Nephron (organoid): ENCODE data around the gene CEMIP.

Source experiments
- H3K27ac Mint-ChIP-seq, 3 experiments: 2 replicates each; pipeline ENCODE4 v1.8.0; 2020; ENCODE audit warnings: mixed read lengths in 3 of 3, mild to moderate bottlenecking in 2 of 3, moderate library complexity in 1 of 3
- H3K27me3 Mint-ChIP-seq: 2 replicates; pipeline ENCODE4 v1.8.0; 2021; ENCODE audit warnings: low read depth, mild to moderate bottlenecking, moderate library complexity, mixed read lengths
- H3K36me3 Mint-ChIP-seq: 2 replicates; pipeline ENCODE4 v1.8.0; 2020; ENCODE audit warnings: low read depth, mixed read lengths
- H3K4me1 Mint-ChIP-seq: 2 replicates; pipeline ENCODE4 v1.8.0; 2020; ENCODE audit warnings: mixed read lengths
- H3K4me3 Mint-ChIP-seq, 3 experiments: 2 replicates each; pipeline ENCODE4 v1.8.0; 2020; ENCODE audit warnings: mild to moderate bottlenecking in 3 of 3, mixed read lengths in 3 of 3, moderate library complexity in 2 of 3
- H3K9me3 Mint-ChIP-seq: 2 replicates; pipeline ENCODE4 v1.8.0; 2020; ENCODE audit warnings: mixed read lengths
- TF ChIP-seq, protein P1 (sequence below), 3 experiments: fragments of 200-600 bp; sonication (generic); IDR thresholded peaks; one replicate each; pipeline ENCODE4 v1.5.0; 2021; ENCODE audit warnings: antibody characterized with exemption in 3 of 3; ENCODE audit not compliant: unreplicated experiment in 3 of 3

CEMIP gene

DNA sequence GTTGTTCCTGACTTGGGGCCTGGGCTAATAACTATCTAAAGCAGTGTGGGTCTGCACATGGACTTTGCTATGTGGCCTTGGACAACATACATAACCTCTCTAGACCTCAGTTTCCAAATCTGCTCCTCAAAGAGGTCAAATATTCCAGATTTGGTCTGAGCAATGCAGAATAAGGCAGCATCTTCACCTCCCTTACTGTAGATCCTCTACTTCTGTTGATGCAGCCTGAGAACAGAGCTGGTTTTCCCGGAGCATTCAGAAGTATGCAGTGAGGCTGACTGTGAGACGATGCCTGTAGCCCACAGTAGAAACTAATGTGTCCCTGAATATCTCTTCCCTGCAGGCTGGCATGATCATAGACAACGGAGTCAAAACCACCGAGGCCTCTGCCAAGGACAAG is 145.1 kb downstream of the CEMIP start:
- no peaks in the 10 kb centered on the region for H3K4me1 Mint-ChIP-seq
- TF ChIP-seq, protein P1, sequence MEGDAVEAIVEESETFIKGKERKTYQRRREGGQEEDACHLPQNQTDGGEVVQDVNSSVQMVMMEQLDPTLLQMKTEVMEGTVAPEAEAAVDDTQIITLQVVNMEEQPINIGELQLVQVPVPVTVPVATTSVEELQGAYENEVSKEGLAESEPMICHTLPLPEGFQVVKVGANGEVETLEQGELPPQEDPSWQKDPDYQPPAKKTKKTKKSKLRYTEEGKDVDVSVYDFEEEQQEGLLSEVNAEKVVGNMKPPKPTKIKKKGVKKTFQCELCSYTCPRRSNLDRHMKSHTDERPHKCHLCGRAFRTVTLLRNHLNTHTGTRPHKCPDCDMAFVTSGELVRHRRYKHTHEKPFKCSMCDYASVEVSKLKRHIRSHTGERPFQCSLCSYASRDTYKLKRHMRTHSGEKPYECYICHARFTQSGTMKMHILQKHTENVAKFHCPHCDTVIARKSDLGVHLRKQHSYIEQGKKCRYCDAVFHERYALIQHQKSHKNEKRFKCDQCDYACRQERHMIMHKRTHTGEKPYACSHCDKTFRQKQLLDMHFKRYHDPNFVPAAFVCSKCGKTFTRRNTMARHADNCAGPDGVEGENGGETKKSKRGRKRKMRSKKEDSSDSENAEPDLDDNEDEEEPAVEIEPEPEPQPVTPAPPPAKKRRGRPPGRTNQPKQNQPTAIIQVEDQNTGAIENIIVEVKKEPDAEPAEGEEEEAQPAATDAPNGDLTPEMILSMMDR (IDR thresholded peaks at IDR 0.05; ENCODE audit: unreplicated experiment in 3 of 3): no peak
- H3K4me3 Mint-ChIP-seq: no peak overlapping the region
- H3K27me3 Mint-ChIP-seq: no peaks in the 10 kb centered on the region
- H3K27ac Mint-ChIP-seq: no peak overlapping the region
- H3K9me3 Mint-ChIP-seq: no peaks in the 10 kb centered on the region
- H3K36me3 Mint-ChIP-seq: peaks cover under 1% of the 10 kb centered on the region

DNA sequence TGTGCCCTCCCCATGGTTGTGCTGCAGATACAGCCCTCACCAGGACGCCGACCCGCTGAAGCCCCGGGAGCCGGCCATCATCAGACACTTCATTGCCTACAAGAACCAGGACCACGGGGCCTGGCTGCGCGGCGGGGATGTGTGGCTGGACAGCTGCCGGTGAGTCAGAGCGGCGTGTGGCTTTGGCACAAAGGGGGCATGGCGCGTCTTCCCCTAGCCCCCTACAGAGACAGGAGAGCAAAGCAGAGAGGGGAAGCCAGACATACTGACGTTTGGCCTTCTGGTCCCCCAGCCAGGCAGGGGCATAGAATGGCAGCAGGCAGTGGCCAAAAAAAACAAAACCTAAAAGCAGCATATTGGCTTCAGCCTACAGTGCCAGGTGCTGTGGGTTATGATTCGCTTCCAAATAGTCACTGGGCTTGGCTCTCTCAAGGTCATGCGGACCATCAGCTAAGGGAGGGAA is 146.5 kb downstream of the CEMIP start:
- Mint-ChIP-seq H3K4me3 (no peak overlapping the region), H3K4me1 (no peaks in the 10 kb centered on the region), H3K27ac (no peak overlapping the region), H3K27me3 (no peaks in the 10 kb centered on the region), H3K36me3 (peaks cover 5% of the 10 kb centered on the region), H3K9me3 (no peaks in the 10 kb centered on the region)
- TF ChIP-seq, protein P1 (IDR thresholded peaks at IDR 0.05; ENCODE audit: unreplicated experiment in 3 of 3): no peak

GRCh38 chr15:80926126-80926525 is 147.0 kb downstream of the CEMIP start:
- H3K27me3 Mint-ChIP-seq: no peaks in the 10 kb centered on the region
- H3K9me3 Mint-ChIP-seq: no peaks in the 10 kb centered on the region
- TF ChIP-seq, protein P1 (IDR thresholded peaks at IDR 0.05; ENCODE audit: unreplicated experiment in 3 of 3): no peak
- no peak overlapping the region for H3K27ac Mint-ChIP-seq
- H3K36me3 Mint-ChIP-seq: peaks cover 5% of the 10 kb centered on the region
- H3K4me3 Mint-ChIP-seq: no peak overlapping the region
- no peaks in the 10 kb centered on the region for H3K4me1 Mint-ChIP-seq

- H3K27me3 Mint-ChIP-seq: no peaks in the 10 kb centered on the region
- H3K4me1 Mint-ChIP-seq: no peaks in the 10 kb centered on the region
- H3K9me3 Mint-ChIP-seq: no peaks in the 10 kb centered on the region
- no peak overlapping the region for H3K27ac Mint-ChIP-seq
- TF ChIP-seq, protein P1 (IDR thresholded peaks at IDR 0.05; ENCODE audit: unreplicated experiment in 3 of 3): no peak
- peaks cover 5% of the 10 kb centered on the region for H3K36me3 Mint-ChIP-seq
- H3K4me3 Mint-ChIP-seq: no peak overlapping the region
These were observed 150.1 kb downstream of the CEMIP start for GRCh38 chr15:80929225-80929624.

DNA sequence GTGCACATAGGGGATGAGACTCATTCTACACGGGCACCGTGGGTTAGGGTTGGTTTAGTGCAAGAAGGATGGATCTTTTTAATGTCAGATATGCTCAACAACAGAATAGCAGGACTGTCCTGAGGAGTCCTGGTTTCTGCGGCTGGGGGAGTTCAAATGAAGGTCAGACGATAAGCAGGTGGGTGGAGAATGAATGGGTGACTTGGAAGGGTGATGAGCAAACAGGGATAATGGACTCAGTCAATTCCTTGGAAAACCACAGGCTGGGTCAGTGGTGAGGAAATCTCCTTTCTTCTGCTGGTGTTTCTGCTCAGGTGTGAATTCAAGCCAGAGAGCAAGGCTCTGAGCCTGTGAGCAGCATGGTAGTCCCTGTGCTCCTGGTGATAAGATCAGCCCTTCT is 150.5 kb downstream of the CEMIP start:
- no peaks in the 10 kb centered on the region for H3K9me3 Mint-ChIP-seq
- peaks cover 5% of the 10 kb centered on the region for H3K36me3 Mint-ChIP-seq
- H3K4me1 Mint-ChIP-seq: peaks cover 4% of the 10 kb centered on the region
- H3K27ac Mint-ChIP-seq: no peak overlapping the region
- TF ChIP-seq, protein P1 (IDR thresholded peaks at IDR 0.05; ENCODE audit: unreplicated experiment in 3 of 3): no peak
- H3K4me3 Mint-ChIP-seq: no peak overlapping the region
- no peaks in the 10 kb centered on the region for H3K27me3 Mint-ChIP-seq

DNA sequence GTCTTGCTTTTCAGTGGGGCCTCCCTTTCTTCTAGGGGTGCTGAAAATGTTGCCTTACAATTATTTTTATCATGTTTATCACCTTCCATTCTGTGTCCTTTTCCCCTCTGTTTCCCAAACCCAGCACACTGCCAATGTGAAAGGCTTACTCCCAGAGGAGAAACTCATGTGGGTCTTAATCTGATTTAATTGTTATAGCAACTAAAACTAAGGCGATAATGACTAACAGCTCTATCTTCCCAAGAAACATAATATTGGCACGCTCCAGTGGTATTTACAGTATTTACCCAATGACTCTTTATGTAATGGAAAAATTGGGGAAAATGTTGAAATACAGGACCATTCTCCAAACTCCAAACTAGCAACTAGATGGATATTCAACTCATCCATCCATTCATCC is 152.0 kb downstream of the CEMIP start:
- TF ChIP-seq, protein P1 (IDR thresholded peaks at IDR 0.05; ENCODE audit: unreplicated experiment in 3 of 3): no peak
- Mint-ChIP-seq H3K27me3 (no peaks in the 10 kb centered on the region), H3K36me3 (peaks cover 5% of the 10 kb centered on the region), H3K27ac (no peak overlapping the region), H3K9me3 (no peaks in the 10 kb centered on the region), H3K4me3 (no peak overlapping the region), H3K4me1 (peaks cover 8% of the 10 kb centered on the region)
